ENCODE data around the gene WWOX.

Gene WWOX

DNA sequence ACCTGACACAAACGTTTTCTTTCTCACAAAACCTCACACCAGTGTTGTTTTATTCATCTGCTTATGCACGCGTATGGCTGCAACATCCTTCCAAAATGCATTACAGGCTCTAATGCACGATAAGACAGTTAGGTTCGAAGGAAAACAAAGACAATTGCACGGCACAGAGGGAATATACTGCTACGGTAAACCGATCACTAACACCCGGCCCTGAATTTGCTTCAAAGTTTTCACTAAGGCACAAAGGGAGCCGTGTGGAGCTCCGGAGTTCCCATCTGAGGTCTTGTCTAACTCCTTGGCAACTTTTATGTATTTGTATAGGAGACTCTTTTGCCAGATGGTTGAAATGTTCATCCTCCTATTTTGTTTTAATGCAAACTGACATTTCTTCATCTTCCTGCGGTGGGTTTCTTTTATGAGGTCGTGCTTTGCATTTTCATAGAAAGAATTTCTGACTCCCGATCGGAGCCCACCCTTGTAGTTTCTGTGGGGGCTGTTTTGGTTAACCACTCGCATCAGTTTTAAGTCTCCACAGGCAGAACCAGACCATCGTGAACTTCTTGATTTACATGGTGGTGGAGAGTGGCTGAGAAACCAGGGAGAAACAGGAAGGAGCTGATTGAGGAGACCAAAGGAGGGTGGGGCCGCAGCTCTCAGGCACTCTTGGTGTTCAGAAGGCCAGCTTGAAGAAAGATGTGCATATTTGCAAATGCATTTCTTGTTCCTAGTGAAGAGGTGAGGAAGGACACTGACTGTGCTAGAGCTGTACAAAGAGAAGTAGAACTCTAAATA is 984.2 kb downstream of the WWOX start:
- FAIRE-seq = no peak

DNA sequence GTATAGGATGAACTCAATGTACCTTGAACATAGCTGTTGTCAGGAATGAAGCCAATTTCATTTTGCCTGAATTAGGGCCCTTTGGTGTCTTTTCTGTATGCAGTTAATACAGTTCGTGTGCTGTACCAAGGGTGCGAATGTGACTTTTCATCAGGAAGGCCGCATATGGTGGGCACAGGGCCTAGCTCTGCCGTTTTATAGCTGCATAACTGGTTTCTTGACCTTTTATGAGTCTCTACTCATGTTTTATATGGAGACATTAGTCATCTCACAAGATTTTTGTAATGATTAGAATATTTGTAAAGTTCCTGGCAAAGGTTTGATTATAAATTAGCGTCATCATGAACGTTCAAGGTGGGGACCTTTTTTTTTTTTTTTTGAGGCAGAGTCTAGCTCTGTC is 989.5 kb downstream of the WWOX start:
- no peak for FAIRE-seq

DNA sequence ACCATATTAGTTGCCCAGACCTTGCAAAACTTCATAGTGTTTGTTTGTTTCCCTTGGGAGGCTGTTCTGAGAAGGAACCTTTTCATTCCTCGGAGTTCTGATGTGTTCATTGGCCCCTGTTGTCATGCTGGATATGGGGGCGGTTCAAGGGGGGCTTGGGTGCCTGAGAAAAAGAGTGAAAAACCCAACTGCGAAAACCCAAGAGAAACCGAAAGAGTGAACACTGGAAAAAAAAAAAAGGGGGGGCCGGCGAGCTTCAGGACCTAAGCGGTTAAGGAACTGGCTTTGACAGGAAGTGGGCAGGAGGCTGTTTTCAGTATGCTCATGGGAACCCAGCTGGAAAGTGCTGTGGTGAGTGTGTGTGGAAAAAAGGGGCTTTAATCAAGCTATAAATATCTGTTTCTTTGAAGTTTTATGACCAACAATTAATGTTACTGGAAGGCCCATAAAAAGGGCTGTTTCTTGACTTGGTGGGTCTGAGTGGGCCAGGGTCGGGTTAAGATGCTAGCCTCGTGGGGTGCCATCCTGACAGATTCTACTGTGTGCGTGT is 990.4 kb downstream of the WWOX start:
- FAIRE-seq = peak; percentile 93

DNA sequence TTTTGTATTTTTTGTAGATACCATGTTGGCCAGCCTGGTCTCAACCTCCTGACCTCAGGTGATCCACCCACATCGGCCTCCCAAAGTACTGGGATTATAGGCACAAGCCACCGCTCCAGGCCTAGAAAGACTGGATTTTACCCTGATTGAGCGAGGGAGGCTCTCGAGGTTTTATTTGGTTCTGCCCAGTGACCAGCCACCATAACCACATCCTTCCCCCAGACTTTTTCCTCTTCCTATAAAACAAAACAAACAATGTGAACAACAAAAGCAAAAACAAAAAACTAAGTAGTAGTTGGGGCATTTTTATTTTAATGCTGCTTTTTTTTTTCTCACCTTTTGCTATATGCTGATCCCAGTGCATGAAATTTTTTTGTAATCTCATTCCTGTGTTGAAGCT is 991.5 kb downstream of the WWOX start:
- no peak for FAIRE-seq

DNA sequence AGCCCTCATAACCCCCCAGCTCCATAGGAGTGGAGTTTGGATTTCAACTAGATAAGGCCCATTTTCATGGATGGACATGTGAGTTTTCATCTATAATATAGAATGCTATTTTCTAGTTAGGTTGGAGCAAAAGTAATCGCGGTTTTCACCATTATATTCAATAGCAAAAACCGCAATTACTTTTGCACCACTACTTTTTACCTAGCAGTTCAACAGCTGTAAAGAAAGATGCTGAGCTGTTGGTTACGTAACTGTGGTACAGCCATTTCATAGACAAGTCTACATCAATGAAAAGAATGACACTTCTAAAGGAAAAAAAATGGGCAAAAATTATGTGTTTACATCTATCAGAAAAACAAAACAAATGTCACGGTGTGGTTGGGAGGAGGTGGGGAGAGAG is 993.4 kb downstream of the WWOX start:
- FAIRE-seq = no peak

DNA sequence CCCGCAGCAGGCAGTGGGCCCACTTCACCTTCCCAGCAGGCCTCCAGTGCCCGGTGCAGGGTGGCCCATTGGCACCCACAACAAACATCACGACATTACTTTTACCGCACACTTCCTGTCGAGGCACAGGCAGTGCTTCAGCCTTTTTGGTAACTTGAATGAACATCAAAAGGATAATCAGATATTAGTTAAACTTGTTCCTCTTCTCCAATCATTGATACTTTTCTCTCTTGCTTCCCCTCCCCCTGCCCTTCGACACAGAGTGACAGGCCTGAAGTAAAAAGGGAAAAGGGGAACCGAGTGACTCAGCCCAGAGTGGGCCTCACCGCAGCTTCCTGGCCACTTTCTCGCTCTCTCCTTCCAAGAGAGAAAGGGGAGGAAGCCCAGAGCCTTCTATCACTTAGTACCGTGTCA is 994.1 kb downstream of the WWOX start:
- FAIRE-seq = no peak

DNA sequence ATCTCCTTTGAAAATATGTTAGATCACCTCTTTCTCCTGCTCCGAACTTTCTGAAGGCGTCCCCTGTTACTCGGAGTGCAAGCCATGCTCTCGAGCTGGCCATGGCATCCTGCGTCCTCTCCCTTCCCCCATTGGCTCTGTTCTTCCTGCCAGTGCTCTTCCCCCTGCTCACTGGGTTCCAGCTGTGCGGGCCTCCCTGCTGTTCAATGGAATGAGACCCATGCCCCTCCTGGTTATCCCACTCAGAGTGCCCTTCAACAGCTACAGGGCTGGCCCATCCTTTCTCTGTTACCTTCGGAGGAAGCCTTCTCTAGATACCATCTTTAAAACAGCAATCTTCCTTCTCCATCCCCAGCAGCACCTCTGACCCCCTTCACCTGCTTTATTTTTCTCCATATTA is 996.8 kb downstream of the WWOX start:
- FAIRE-seq = no peak

DNA sequence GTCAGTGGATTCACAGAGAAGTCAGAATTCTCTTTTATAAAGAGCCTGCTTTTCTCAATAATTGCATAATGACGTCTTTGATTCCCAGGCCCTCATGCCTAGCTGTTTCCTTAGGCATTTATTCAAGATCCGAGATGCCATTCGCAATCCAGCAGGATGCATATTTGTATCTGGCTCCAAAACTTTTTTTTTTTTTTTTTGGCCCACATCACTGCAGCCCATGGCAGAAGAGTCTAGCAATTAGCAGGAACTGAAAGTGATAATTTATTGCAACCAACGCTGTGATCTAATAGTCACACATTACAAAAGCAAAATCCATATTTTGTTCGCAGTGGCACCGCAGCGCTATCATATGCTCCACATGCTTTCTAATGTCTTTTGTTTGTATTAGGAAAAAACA is 997.7 kb downstream of the WWOX start:
- no peak for FAIRE-seq

DNA sequence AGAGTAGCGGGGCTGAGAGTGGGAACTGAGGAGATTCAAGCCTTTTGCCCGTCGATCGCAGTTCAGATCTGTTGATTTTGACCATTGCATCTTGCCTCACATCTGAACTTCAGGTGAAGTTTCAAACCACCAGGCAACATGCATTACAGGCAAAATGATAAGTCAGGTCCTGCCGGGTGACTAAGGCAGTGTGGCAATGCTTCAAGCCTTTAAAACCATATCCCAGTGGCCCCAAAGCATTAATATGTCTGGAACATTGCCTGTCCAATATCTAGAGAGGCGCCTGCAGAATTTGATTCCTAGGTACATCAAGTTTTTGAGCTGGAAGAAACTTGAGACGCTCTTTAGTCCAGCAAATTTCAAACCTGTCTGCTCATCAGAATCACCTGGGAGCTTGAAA is 998.3 kb downstream of the WWOX start:
- FAIRE-seq = no peak

DNA sequence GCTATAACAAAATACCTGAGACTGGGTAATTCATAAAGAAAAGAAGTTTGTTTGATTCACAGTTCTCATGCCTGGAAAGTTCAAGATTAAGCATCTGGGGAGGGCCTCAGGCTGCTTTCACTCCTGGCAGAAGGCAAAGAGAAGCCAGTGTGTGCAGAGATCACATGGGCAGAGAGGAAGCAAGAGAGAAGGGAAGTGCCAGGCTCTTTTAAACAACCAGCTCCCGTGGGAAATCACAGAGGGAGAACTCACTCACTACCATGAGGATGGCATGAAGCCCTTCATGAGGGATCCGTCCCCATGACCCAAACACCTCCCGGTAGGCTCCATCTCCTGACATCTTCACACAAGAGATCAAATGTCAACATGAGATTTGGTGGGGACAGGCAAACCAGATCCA is 999.5 kb downstream of the WWOX start:
- FAIRE-seq = no peak

DNA sequence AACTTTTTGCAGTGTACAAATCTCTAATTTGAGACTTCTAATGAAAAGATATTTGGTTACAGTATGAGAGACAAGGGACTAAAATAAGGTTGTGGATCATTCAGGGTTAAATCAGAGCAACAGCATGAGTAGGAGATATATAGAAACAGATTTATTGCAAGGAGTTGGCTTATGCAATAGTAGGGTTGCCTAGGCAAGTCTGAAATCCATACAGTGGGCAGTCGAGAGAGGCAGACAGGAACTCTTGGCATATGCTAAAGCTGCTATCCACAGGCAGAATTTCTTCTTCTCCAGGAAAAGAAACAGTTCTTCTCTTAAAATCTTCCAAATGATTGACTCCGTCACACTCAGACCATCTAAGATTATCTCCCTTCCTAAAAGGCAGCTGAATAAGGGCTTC is 1000.3 kb downstream of the WWOX start:
- no peak for FAIRE-seq

DNA sequence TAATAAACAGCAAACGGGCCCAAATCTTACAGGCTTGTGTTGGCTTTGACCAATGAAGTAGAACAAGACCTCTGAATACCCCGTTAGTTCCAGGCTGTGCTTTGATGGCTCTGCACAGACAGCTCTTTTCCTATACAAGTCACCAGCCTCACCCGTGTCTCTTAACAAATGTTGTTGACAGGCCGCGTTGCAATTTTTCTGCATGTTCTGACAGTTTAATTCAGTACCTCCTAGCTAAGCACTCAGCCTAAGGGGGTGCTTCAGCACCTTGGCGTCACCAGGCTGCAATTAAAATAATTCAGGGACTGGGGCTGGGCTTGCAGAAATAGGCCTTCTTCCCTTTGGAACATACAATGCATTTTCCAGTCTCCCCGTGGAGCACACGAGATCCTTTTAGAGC is 1001.0 kb downstream of the WWOX start:
- FAIRE-seq = no peak

DNA sequence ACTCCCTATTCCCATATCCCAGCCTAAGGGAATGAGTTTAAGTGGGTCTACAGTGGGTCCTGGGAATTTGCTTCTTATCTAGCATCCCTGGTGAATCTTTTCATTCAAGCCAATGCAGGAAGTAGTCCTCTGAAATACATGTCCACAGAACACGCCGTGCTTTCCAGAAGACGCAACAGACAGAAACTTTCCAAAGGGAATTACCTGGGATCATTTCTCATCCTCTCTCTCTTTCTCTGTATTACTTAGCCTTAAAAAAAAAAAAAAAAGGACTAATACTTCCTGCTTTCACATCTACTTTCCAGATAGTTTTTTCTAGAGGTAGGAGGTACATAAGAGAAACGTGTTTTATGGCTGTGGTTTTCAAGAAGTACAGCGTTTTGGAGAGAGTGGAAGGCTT is 1002.0 kb downstream of the WWOX start:
- no peak for FAIRE-seq

DNA sequence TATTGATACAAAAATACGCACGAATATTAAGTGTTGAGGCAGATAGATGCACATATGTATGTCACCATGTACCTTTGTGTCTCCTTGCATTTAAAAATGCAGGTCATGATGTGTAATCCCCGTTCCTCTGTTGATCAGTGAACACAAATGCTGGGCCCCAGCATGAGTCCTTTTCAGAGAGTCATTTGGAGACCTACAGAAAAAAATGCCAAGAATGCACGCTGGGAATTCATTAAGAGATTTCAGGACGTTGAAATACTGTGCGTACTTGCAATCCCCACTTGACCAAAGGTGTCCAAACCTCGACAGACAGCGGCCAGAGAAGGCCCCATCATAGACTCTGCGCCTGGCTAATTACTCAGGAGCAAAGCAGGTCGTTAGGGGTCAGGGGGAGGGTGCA is 1005.1 kb downstream of the WWOX start:
- no peak for FAIRE-seq

DNA sequence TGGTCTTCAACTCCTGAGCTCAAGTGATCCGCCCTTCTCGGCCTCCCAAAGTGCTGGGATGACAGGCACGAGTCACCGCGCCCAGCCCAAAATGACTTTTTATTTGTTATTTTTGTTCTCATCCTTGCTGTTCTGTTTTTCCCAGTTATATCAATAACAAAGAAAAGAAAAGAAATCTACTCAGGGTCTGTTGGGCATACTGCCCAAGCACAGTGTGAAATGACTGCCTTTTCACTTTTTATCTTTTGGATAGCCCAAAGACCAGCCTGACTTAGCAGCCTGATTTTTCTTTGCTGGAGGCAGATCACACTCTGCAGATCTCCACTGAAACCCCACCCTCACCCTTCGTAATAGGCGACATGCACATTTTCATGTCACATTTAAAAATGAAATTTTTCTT is 1007.8 kb downstream of the WWOX start:
- no peak for FAIRE-seq

DNA sequence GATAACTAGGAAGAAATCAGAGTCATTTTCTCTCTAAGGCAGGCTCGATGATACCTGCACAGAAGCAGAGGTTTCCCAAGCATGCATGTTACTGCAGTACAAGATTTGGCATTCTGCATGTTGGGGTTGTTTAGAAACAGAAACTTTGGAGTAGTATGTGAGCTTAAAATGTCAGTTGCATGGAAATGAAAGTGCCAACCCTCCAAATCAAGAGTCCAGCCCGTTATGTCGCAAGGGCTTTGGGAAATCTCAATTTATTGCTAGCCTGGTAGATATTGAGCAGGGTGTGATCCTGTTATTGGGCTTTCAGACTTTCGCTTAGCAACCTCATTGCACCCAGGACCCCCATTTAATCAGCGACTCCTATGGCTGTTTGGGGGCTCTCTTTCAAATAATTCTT is 1010.3 kb downstream of the WWOX start:
- no peak for FAIRE-seq

DNA sequence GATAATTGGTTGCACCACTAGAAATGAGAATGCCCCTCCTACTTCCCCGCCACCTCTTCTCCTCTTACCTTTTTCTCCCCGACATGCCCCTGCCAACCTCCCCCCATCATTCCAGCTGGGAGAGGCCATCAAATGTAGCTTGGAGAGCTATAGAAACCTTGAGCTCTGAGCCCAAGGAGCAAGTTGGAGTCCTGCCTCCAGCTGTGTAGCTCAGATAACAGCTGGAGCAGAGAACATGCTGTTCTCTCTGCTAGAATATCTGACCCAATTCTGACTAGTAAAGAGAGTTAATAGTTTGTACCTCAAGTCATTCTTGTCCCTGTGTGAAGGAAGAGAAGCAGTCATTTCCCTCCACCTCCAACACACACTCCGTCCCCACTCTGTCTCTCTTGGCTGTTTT is 1010.8 kb downstream of the WWOX start:
- FAIRE-seq = no peak

DNA sequence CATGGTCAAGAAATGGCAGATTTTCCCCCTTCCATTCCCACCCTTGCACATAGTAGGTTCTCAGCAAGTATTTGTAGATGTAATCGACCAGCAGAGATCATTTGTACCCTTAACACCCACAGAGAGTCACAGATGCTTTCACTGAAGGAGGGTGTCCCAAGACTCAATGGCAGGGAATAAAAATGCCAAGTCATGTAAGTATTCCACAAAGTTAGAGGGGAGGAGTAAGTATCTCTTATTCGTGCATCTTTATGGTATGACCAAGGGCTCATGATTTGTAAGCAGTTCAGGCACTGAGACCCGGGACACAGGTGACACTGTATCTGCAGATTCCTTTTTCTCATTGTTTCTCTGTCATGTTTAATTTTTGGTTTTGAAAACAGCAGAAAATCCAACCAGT is 1011.5 kb downstream of the WWOX start:
- no peak for FAIRE-seq

DNA sequence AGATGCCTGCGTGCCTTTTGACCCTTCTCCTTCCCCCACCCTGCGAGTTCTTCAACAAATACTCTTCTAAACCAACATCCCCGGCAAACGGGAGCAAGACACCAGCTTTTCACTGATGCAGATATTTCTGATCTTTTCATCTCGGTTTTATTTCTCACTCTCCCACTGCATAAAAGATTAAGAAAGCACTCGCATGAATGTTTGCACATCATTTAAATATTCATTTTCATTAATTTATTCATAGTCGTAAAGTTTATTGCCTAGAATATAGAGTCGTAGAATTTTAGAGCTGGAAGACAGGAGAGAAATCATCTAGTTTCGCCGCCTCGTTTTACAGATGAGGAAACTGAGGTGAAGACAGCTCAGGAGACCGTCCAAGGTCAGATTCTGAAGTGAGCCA is 1013.0 kb downstream of the WWOX start:
- FAIRE-seq = no peak

DNA sequence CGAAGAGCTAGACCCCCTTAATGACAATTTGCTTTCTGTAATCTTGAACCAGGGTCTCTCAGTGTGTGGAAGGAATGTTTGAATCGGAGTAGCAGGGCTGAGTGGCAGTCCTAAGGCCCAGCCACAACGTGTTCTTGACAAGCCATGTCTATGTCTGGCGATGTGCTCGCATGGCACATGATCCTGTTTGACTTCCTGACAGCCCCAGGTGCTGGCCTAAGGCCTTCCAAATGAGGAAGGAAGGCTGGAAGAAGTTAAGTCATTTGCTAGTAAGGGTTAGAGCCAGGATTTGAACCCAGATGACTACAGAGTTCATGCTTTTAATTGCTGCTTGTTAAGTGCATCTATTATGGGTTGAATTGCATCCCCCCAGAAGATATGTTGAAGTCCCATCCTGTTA is 1014.4 kb downstream of the WWOX start:
- FAIRE-seq = no peak

DNA sequence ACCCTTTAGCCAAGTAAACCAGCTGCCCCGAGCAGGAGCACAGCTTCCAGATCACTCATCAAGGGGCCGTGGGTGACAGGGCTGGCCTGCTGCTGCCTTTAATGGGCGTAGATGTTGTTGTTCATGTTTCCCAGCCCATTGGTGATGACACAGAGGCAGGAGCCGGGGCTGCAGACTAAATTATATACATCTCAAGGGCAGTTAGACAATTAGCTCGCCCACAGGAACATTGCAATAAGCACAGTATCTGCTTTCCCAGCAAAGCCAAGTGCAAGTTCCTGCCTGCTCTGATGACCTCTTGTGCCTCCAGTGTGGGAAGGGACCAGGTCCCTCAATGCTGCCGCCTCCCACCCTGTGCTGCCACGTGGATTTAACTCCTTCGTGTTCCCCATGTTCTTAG is 1015.3 kb downstream of the WWOX start:
- FAIRE-seq = no peak

DNA sequence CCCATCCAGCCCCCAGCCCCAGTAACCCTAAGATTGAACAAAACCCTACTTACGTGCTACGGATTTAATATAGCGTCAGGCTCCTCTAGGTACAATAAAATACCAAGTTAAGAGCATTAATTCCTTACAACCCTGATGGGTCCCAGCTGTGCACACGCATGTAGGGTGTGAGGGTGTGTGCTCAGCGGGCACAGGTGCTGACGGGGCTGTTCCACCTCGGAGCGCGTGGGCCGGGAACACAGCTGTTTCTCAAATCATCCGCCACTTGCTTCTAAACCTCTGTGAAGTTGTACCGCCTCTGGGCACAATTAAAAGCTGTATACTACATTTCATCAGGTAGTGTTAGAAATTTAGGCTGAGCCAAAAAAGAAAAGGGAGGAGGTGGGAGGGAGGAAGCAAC is 1022.5 kb downstream of the WWOX start:
- no peak for FAIRE-seq

DNA sequence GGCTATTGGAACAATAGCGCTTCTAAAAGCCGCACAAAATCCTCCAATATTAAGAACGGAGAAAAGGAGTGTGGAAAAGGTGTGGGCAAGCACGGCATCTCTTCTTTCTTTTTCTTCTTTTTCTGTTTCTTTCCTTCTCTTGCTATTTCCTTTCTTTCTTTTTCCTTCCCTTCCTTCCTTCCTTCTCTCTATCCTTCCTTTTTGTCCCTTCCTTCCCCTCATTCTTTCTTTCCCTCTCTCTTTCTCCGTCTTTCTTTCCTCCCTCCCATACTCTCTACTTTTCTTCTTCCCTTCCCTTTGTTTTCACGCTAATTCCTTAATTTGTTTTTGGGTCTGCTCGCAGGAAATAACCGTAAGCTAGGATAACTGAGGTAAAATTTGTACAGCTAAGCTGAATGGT is 1022.9 kb downstream of the WWOX start:
- FAIRE-seq = no peak

DNA sequence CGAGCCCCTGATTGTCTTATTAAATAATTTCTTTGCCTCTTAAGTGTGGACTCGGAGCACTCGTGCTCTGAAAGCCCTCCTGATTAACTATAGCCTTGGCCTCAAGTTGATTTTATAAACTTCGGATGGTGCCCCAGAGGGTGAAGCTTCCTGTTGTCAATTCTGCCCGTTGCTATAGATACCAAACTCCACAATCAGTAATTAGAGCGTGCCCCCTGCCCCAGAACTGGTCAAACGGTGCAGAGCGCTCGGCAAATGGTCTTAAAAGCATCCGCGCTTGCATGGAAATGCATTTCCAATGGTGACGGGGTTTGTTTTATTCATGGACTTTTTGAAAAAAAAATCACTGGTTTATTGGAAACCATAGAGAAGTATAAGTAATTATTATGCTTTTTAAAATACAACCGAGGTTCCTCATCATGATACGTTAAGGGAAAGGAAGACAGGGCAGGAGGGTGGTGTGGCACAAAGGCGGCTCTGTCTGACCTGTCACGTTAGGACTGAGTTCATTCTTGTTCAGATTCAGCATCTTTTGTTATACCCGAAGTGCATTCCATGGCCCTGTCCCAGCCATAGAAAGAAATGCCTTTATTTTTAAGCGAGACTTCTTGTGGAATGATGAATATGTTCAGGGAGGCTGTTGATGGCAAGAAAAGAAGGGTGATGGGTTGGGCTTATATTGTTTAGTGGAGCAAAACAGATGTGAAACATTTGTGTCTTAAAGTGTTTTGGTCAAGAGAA is 1024.7 kb downstream of the WWOX start:
- FAIRE-seq = no peak
